ENCODE results near the gene ACSS1. TPM values are rescaled to one million over a fixed set of nuclear protein-coding genes. Genes with fewer than 3 reads are reported as not detected.
A peak's percentile ranks its signal among the peaks of the same experiment; 100 is the strongest.
"Not testable (repeated sequence)": the region's sequence is repeated elsewhere in the genome, so short reads cannot be mapped to it uniquely, and the experiment has no call there.

Gene ACSS1
- total RNA-seq, 1 experiment from 2014 or later, result 12.8 TPM

GRCh38 chr20:25005220-25005619, 52.7 kb downstream of the ACSS1 start:
- TF ChIP-seq CTCF (conservative IDR thresholded peaks at IDR 0.05), result no peak
- TF ChIP-seq EZH2 (IDR thresholded peaks at IDR 0.05; ENCODE audit: low read depth), result no peak
- CTCF ChIA-PET, result no interaction called here
- intact Hi-C loops (cut with micrococcal nuclease; ENCODE audit: unreplicated experiment), result no loop called here

GRCh38 chr20:25003002-25003401, 54.9 kb downstream of the ACSS1 start:
- peaks cover 23% of the 10 kb centered on the region for H3F3A ChIP-seq (ENCODE audit: insufficient read depth, low read depth)
- peaks cover 22% of the 10 kb centered on the region for H3K4me1 ChIP-seq (replicated peaks; ENCODE audit: insufficient read depth)
- intact Hi-C loops (cut with micrococcal nuclease; ENCODE audit: unreplicated experiment), result no loop called here
- H3K27ac ChIP-seq, result no peak overlapping the region
- no peaks in the 10 kb centered on the region for H3K9me2 ChIP-seq (ENCODE audit: insufficient read depth)
- no peaks in the 10 kb centered on the region for H3K27me3 ChIP-seq (ENCODE audit: insufficient read depth, low read depth)
- H3K36me3 ChIP-seq (ENCODE audit: low read depth), result 0 out of 2 replicates have a peak, but pooled peaks cover 9% of the 10 kb centered on the region
- no peak for TF ChIP-seq CTCF (conservative IDR thresholded peaks at IDR 0.05)
- no peak for TF ChIP-seq EZH2 (IDR thresholded peaks at IDR 0.05; ENCODE audit: low read depth)
- POLR2A ChIA-PET (ENCODE audit: unreplicated experiment), result no interaction called here
- no peak overlapping the region for H2AFZ ChIP-seq
- H3K79me2 ChIP-seq (ENCODE audit: low read depth), result no peaks in the 10 kb centered on the region
- H3K9me3 ChIP-seq (ENCODE audit: insufficient read depth, low read depth), result peaks cover 13% of the 10 kb centered on the region; the same call in 1 of the 2 replicates
- CTCF ChIA-PET, result no interaction called here
- no peak for DNase-seq
- no TSS peak for BruUV-seq (replicated peaks)
- H3K4me2 ChIP-seq, result no peak overlapping the region
- H4K20me1 ChIP-seq (ENCODE audit: insufficient read depth), result no peaks in the 10 kb centered on the region
- no peak overlapping the region for H3K4me3 ChIP-seq

More at GRCh38 chr20:25005220-25005619, 52.7 kb downstream of the ACSS1 start:
- H3K4me2 ChIP-seq, result no peak overlapping the region
- H3K4me3 ChIP-seq, result no peak overlapping the region
- peaks cover 6% of the 10 kb centered on the region for H3K4me1 ChIP-seq (replicated peaks; ENCODE audit: insufficient read depth)
- H3F3A ChIP-seq (ENCODE audit: insufficient read depth, low read depth), result peaks cover 16% of the 10 kb centered on the region
- peaks cover 13% of the 10 kb centered on the region; the same call in 1 of the 2 replicates for H3K9me3 ChIP-seq (ENCODE audit: insufficient read depth, low read depth)
- no TSS peak for BruUV-seq (replicated peaks)
- H3K36me3 ChIP-seq (ENCODE audit: low read depth), result 0 out of 2 replicates have a peak, but pooled peaks cover 9% of the 10 kb centered on the region
- POLR2A ChIA-PET (ENCODE audit: unreplicated experiment), result no interaction called here
- H3K9me2 ChIP-seq (ENCODE audit: insufficient read depth), result no peaks in the 10 kb centered on the region
- no peak overlapping the region for H2AFZ ChIP-seq
- peak in 1 of 2 experiments; percentile 73 for DNase-seq
- no peaks in the 10 kb centered on the region for H3K27me3 ChIP-seq (ENCODE audit: insufficient read depth, low read depth)
- no peak overlapping the region for H3K27ac ChIP-seq
- H3K79me2 ChIP-seq (ENCODE audit: low read depth), result no peaks in the 10 kb centered on the region
- no peaks in the 10 kb centered on the region for H4K20me1 ChIP-seq (ENCODE audit: insufficient read depth)

GRCh38 chr20:25001323-25001722, 56.6 kb downstream of the ACSS1 start:
- peaks cover 13% of the 10 kb centered on the region; the same call in 1 of the 2 replicates for H3K9me3 ChIP-seq (ENCODE audit: insufficient read depth, low read depth)
- intact Hi-C loops (cut with micrococcal nuclease; ENCODE audit: unreplicated experiment), result loop anchor here (2.0 kb wide), 2 partner anchors 39 to 135 kb away; no protein-coding TSS in a partner anchor
- DNase-seq; H4K20me1 ChIP-seq (ENCODE audit: insufficient read depth); H2AFZ ChIP-seq; H3K36me3 ChIP-seq (ENCODE audit: low read depth); H3K9me2 ChIP-seq (ENCODE audit: insufficient read depth); H3K79me2 ChIP-seq (ENCODE audit: low read depth); POLR2A ChIA-PET (ENCODE audit: unreplicated experiment); BruUV-seq (replicated peaks); H3K4me2 ChIP-seq; H3K27me3 ChIP-seq (ENCODE audit: insufficient read depth, low read depth); H3K4me3 ChIP-seq: not testable (repeated sequence)
- peak overlapping the region; percentile 68; the same call in 1 of the 2 replicates for H3K27ac ChIP-seq
- H3K4me1 ChIP-seq (replicated peaks; ENCODE audit: insufficient read depth), result peaks cover 25% of the 10 kb centered on the region
- peaks cover 23% of the 10 kb centered on the region for H3F3A ChIP-seq (ENCODE audit: insufficient read depth, low read depth)
- CTCF ChIA-PET, result interaction anchor here (0.6 kb wide), 1 partner anchor 346 kb away, joined by 3 read pairs; no protein-coding TSS in a partner anchor
